Measurements from ENCODE around the gene GRM1.
"Not testable (repeated sequence)": the region's sequence is repeated elsewhere in the genome, so short reads cannot be mapped to it uniquely, and the experiment has no call there.

The GRM1 gene

DNA sequence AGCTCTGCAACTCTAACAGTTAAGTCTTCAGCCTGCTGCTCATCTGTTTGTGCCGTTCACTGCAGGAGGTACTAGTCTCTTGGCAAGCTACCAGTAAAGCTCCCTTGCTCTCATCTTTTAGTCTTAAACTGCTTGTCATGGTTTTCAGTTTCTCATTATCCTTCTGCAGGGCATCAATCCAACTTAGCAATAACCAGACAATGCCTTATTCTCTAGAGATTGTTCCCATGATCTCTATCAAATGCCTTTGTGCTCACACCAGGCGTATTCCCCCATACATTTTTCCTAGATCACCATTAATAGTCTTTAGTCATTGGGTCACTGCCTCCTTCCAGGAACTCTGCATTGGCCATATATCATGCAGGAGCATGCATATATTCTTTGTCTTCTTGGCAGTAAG lies 171.3 kb downstream of the GRM1 start:
- DNase-seq, result no peak

GRCh38 chr6:146202570-146202969 lies 173.7 kb downstream of the GRM1 start:
- no peak for DNase-seq

- DNase-seq, result no peak
Observed at GRCh38 chr6:146209942-146210341, 181.1 kb downstream of the GRM1 start.

DNA sequence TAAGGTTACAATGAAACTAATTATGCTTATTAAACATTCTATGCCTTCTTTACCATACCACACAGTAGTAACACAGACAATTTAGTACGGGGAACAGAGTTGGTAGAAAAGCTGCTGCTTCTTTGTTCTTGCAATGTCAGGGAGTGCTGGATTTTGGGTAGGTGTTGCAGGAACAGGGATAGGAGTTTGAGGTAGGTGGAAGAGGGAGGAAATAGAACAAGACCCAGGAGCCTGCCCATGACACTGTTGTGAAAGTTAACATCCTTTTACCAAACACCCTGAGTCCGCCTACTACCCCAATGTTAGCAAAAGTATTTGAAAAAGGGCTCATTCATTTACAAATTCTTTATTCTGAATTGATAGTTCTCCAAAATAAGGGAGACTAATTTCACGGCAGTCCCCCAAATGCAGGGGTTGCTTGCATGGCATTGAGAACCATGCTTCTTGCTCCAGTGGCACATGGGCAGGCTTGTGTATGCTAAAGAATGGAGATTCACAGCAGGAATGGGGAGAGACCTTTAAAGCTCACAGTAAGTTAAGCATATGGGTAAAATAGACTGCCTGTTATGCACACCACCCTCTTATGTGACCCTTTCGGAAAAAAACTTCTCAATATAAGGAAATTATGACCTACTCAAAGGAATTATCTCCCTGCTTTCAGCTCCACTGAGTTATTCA lies 181.7 kb downstream of the GRM1 start:
- no peak for DNase-seq

DNA sequence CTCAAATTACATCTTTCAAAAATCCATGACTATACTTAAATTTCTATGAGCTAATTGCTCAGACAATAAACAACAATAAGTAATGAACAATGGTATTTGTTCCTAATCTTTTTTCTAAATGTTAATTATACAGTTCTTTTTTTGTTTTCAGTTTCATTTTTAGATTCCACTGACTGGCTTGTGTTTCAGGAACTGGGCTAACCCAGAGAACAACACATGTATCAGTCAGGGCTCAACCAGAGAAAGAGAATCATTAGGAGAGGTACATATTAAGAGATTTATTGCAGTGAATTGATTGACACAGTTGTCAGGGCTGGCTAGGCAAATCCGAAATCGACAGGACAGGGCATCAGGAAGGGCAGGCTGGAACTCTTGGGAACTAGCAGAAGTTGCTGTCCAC lies 182.8 kb downstream of the GRM1 start:
- no peak for DNase-seq

- DNase-seq, result no peak
Observed at GRCh38 chr6:146212781-146213180, 183.9 kb downstream of the GRM1 start.

GRCh38 chr6:146219101-146219500 lies 190.2 kb downstream of the GRM1 start:
- no peak for DNase-seq

DNA sequence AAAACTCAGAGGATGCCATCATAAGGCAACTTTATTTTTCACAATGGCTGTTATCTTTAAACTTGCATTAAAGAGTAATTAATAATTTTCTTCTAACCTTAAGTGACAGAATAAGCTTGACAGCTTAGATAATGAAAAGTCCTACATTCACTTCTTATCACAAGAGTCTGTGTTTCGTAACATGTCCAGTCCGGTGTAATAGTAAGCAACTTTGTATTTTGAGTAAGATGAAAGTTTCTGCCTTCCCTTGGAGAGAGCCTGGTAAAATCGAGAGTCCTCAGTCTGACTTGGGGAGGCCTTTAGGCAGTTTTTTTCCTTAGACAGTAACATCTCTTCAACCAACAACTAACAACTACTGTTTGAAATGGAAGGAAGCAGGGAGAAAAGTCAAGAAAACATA lies 195.6 kb downstream of the GRM1 start:
- DNase-seq, result no peak

GRCh38 chr6:146224988-146225387 lies 196.1 kb downstream of the GRM1 start:
- no peak for DNase-seq

DNA sequence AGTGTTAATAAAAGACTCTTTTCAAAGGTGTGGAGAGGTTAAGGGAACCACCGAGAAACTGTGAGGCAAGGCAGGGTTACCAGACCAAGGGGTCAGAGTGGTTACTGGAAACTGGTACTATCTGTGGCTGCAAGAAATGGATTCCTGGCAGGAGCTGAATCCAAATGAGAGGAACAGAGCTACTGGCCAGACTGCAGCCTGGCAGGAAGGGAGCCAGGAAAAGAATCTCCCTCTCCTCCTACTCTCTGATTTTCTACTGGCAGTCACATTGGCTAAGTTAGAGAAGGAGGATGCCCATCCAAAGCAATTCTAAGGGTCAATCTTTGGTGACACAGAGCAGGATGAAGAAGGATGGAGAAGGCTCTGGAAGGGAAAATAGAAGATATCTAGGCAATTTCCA lies 211.5 kb downstream of the GRM1 start:
- DNase-seq, result no peak

GRCh38 chr6:146240807-146241206 lies 211.9 kb downstream of the GRM1 start:
- no peak for DNase-seq

DNA sequence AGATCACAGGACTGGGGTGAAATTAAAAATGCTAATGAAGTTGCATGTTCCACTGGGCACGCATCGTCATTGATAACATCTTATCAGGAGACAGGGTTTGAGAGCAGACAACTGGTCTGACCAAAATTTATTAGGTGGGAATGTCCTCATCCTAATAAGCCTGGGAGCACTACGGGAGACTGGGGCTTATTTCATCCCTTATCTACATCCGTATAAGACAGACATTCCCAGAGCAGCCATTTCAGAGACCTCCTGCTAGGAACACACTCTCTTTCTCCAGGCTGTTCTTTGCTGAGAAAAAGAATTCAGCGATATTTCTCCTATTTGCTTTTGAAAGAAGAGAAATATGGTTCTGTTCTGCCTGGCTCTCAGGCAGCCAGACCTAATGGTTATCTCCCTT lies 214.8 kb downstream of the GRM1 start:
- DNase-seq, result not testable (repeated sequence)

DNA sequence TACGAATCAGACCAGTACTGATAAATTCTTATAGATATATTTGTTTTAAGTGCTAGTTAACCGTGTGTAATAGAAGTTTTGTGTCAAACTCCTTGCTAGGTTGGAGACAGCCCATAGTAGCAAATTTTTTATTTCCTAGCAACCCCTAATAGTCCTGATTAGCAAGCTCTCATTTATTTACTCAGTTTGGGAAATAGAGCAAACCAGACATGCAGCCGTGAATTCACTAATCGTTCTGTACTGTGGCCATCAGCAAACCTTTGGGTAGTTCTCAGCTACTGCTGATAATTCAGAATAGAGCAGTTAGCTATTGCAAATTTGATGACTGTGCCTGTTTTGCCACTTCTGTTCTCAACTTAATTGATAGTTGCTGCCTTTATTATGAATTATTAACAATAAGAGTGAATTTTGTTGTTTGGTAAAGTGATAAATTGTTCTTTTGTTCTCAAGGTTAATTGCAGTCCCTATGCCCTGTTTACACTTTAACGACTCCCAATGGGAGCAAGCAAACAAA lies 215.8 kb downstream of the GRM1 start:
- peak; percentile 49 for DNase-seq

GRCh38 chr6:146246028-146246427 lies 217.2 kb downstream of the GRM1 start:
- no peak for DNase-seq

DNA sequence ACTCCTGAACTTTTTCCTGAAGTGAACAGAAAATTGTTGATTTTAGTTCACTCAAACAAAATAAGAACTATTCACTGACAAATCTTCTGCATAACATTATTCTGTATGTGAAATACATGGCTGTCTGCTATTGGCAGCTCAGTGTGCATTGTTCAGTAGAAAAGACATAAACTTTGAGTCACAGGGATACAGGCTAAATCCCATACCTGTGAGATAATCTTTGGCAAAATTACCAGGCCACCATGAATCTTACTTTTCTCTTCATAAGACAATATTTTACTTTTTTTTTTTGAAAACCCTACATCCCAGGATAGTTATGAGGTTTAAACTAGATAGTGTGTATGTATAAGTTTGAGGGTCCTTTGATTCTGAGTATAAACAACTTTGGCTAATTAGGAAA lies 224.8 kb downstream of the GRM1 start:
- DNase-seq, result no peak

DNA sequence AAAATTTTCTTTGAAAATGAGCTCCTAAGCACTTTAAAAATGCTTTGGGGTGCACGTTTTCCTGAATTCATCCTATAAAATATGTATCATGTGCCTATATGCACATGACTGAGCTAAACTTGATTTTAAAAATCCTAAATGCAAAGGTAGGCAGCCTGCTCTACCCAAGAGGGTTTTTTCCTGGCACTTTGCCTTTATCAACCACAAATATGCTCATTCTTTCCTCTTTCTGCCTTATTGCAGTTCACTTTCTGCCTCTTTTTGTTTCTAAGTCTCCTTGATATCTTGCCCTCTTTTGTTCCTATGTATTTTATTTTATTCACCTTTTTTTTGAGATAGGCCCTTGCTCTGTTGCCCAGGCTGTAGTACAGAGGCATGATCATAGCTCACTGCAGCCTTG lies 229.3 kb downstream of the GRM1 start:
- no peak for DNase-seq

- no peak for DNase-seq
Observed at GRCh38 chr6:146260886-146261285, 232.0 kb downstream of the GRM1 start.

DNA sequence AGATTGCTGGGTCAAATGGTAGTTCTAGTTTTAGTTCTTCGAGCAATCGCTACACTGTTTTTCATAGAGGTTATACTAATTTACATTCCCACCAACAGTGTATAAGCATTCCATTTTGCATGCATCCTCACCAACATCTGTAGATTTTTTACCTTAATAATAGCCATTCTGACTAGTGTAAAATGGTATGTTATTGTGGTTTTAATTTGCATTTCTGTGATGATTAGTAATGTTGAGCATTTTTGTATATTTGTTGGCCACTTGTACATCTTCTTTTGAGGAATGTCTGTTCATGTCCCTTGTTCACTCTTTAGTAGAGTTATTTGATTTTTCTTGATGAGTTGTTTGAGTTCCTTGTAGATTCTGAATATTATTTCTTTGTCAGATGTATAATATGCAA lies 236.2 kb downstream of the GRM1 start:
- DNase-seq, result no peak

GRCh38 chr6:146267447-146267846 lies 238.6 kb downstream of the GRM1 start:
- DNase-seq, result no peak

DNA sequence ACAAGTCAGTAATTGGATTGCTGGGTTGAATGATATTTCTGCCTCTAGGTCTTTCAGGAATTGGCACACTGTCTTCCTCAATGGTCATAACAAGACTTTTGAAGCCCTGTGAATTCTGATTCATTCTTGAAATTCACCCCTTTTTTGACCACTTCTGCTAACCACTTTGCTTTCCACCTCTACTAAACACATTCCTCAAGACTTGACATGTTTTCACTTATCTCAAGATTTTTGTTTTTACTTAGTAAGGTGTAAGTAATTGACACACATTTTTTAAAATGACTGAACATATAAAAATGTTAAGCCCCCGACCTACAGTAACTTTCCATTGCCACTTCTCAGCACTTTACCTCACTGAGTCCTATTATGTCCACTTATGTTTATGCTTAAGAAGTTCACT lies 239.1 kb downstream of the GRM1 start:
- no peak for DNase-seq

GRCh38 chr6:146269482-146269881 lies 240.6 kb downstream of the GRM1 start:
- no peak for DNase-seq

GRCh38 chr6:146271163-146271562 lies 242.3 kb downstream of the GRM1 start:
- DNase-seq, result not testable (repeated sequence)

DNA sequence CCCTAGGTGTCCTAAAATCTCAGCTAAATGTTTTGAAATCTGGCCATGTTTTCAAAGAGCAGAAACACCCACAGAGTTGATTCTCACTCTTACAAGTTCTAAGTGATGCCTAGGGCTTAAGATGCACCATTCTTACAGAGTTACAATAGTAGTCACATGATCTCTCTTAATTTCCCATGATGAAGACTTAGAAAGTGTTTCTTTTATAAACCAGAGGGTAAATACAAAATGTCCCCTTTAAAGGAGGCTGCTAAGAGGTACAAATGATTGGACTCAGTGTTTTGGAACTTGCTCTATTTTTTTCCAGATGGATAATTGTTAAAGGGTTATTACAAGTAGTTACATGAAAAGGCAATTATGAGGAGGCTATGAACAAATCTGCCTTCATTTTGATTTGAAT lies 244.6 kb downstream of the GRM1 start:
- no peak for DNase-seq

DNA sequence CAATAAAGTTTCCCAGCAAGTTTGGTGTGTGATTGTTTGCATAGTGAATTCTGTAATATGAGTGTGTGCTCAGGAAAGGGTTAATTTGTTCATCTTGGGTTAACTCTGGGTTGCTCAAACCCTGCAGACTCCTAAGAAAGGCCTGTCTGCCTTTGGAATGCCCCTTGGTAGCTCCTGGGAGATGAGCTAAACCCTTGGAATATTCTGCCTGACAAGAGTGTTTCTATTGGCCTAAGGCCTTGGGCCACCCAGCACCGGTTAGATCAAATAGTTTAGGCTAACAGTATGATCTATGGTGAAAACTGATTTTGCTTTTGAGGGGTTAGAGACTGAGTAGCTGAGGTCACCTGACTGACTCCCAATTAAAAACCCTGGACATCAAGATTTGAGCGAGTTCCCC lies 248.3 kb downstream of the GRM1 start:
- no peak for DNase-seq

GRCh38 chr6:146281651-146282362 lies 252.9 kb downstream of the GRM1 start:
- no peak for DNase-seq

Measured in NCI-H1417 treated with DMSO at 0.1 percent for 48 hours (cell line).